ENCODE results near the gene GFRAL. TPM values are rescaled to one million over a fixed set of nuclear protein-coding genes. Genes with fewer than 3 reads are reported as not detected.

Gene GFRAL
- total RNA-seq, 2 experiments from 2014 or later: not detected

GRCh38 chr6:55399351-55399750 is 72.1 kb downstream of the GFRAL start:
- TF ChIP-seq CTCF (conservative IDR thresholded peaks at IDR 0.05; ENCODE audit: low read length) (no peak), EZH2phosphoT487 (IDR thresholded peaks at IDR 0.05; ENCODE audit: borderline replicate concordance, low read depth, low read length) (no peak)
- H3K4me1 ChIP-seq (ENCODE audit: insufficient read depth, low read length, poor library complexity, severe bottlenecking): no peaks in the 10 kb centered on the region
- H2AFZ ChIP-seq (ENCODE audit: low read length): no peak overlapping the region
- no peaks in the 10 kb centered on the region for H3K79me2 ChIP-seq (ENCODE audit: insufficient read depth, low read depth, low read length)
- intact Hi-C loops (cut with micrococcal nuclease; ENCODE audit: unreplicated experiment): no loop called here
- POLR2A ChIA-PET: no interaction called here
- no peak overlapping the region for H3K4me3 ChIP-seq (ENCODE audit: low read depth, low read length, poor library complexity, severe bottlenecking)
- H3K9me2 ChIP-seq (ENCODE audit: insufficient read depth, low read length): no peaks in the 10 kb centered on the region
- no peak for DNase-seq (ENCODE audit: low spot score)
- no peaks in the 10 kb centered on the region for H3K9me3 ChIP-seq (ENCODE audit: low read length)
- no peaks in the 10 kb centered on the region for H3K36me3 ChIP-seq (ENCODE audit: insufficient read depth, low read length)
- no peak overlapping the region for H3K27ac ChIP-seq (ENCODE audit: low read depth, low read length, poor library complexity, severe bottlenecking)
- H3K4me2 ChIP-seq (ENCODE audit: low read length): no peak overlapping the region
- BruUV-seq (replicated peaks): no TSS peak
- H4K20me1 ChIP-seq (ENCODE audit: insufficient read depth, low read length): no peaks in the 10 kb centered on the region
- CTCF ChIA-PET (ENCODE audit: unreplicated experiment): no interaction called here

DNA sequence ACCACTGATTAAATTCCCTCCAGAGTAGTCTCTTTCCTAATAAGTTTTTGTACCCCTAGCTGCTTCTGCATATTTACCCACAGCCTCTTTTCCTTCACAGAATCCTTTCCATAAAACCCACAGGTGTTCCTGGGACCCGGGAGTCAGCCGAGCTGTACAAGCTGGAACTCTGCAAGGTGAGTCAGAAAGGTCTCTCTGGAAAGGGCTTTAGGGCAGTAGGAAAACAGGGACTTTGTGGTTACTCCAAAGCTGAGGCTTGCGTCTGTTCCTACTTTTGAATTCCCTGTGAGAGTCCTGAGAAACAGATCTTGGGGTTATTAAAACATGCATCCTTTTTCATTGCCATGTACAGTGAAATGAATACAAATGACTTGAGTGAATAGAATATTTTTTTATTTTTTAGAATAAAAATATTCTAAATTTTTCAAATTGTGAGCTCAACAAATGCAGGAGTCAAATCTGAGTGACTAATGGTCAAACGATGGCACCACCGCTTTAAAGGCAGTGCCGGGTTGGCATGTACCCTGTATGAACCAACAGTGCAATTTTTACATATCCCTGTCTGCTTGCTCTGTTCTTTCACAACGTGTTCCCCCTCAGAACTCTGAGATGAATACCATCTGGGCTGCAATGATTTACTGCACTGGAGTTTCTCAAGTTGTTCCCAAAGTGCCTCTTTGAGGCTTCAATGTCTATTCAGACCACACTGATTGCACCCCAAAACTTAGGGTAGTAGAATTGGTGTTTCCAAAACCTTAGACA is 78.4 kb downstream of the GFRAL start:
- no peaks in the 10 kb centered on the region for H3K4me1 ChIP-seq (ENCODE audit: insufficient read depth, low read length, poor library complexity, severe bottlenecking)
- intact Hi-C loops (cut with micrococcal nuclease; ENCODE audit: unreplicated experiment): no loop called here
- H3K27ac ChIP-seq (ENCODE audit: low read depth, low read length, poor library complexity, severe bottlenecking): no peak overlapping the region
- no peaks in the 10 kb centered on the region for H3K79me2 ChIP-seq (ENCODE audit: insufficient read depth, low read depth, low read length)
- TF ChIP-seq CTCF (conservative IDR thresholded peaks at IDR 0.05; ENCODE audit: low read length) (no peak), EZH2phosphoT487 (IDR thresholded peaks at IDR 0.05; ENCODE audit: borderline replicate concordance, low read depth, low read length) (no peak)
- H3K4me3 ChIP-seq (ENCODE audit: low read depth, low read length, poor library complexity, severe bottlenecking): no peak overlapping the region
- no peak for DNase-seq (ENCODE audit: low spot score)
- no TSS peak for BruUV-seq (replicated peaks)
- H3K36me3 ChIP-seq (ENCODE audit: insufficient read depth, low read length): no peaks in the 10 kb centered on the region
- no peaks in the 10 kb centered on the region for H3K9me2 ChIP-seq (ENCODE audit: insufficient read depth, low read length)
- no peaks in the 10 kb centered on the region for H3K9me3 ChIP-seq (ENCODE audit: low read length)
- POLR2A ChIA-PET: interaction anchor here (0.9 kb wide), 1 partner anchor 11 kb away, joined by 3 read pairs; no protein-coding TSS in a partner anchor
- no peak overlapping the region for H2AFZ ChIP-seq (ENCODE audit: low read length)
- no peaks in the 10 kb centered on the region for H4K20me1 ChIP-seq (ENCODE audit: insufficient read depth, low read length)
- CTCF ChIA-PET (ENCODE audit: unreplicated experiment): no interaction called here
- no peak overlapping the region for H3K4me2 ChIP-seq (ENCODE audit: low read length)

GRCh38 chr6:55410674-55411073 is 83.4 kb downstream of the GFRAL start:
- no TSS peak for BruUV-seq (replicated peaks)
- ChIA-PET CTCF (ENCODE audit: unreplicated experiment) (no interaction called here), POLR2A (no interaction called here)
- Histone ChIP-seq H3K4me3 (ENCODE audit: low read depth, low read length, poor library complexity, severe bottlenecking) (no peak overlapping the region), H3K4me2 (ENCODE audit: low read length) (no peak overlapping the region), H3K9me3 (ENCODE audit: low read length) (no peaks in the 10 kb centered on the region), H3K79me2 (ENCODE audit: insufficient read depth, low read depth, low read length) (no peaks in the 10 kb centered on the region), H2AFZ (ENCODE audit: low read length) (no peak overlapping the region), H3K9me2 (ENCODE audit: insufficient read depth, low read length) (no peaks in the 10 kb centered on the region), H4K20me1 (ENCODE audit: insufficient read depth, low read length) (no peaks in the 10 kb centered on the region), H3K4me1 (ENCODE audit: insufficient read depth, low read length, poor library complexity, severe bottlenecking) (no peaks in the 10 kb centered on the region), H3K36me3 (ENCODE audit: insufficient read depth, low read length) (no peaks in the 10 kb centered on the region), H3K27ac (ENCODE audit: low read depth, low read length, poor library complexity, severe bottlenecking) (no peak overlapping the region)
- intact Hi-C loops (cut with micrococcal nuclease; ENCODE audit: unreplicated experiment): no loop called here
- DNase-seq (ENCODE audit: low spot score): no peak
- no peak for TF ChIP-seq EZH2phosphoT487 (IDR thresholded peaks at IDR 0.05; ENCODE audit: borderline replicate concordance, low read depth, low read length)
